Smooth muscle cell of the coronary artery (primary cell): ENCODE results near the gene ARHGEF3. TPM values are rescaled to one million over a fixed set of nuclear protein-coding genes. Genes with fewer than 3 reads are reported as not detected.

ENCODE experiments used
- total RNA-seq: library from RNA; depleted of rRNA; stranded (reverse); fragments of >200 nt; gene quantifications from 2 replicates; pipeline ENCODE4 v1.2.3, GENCODE V29; 2014; ENCODE audit warnings: low replicate concordance

Gene ARHGEF3, protein sequence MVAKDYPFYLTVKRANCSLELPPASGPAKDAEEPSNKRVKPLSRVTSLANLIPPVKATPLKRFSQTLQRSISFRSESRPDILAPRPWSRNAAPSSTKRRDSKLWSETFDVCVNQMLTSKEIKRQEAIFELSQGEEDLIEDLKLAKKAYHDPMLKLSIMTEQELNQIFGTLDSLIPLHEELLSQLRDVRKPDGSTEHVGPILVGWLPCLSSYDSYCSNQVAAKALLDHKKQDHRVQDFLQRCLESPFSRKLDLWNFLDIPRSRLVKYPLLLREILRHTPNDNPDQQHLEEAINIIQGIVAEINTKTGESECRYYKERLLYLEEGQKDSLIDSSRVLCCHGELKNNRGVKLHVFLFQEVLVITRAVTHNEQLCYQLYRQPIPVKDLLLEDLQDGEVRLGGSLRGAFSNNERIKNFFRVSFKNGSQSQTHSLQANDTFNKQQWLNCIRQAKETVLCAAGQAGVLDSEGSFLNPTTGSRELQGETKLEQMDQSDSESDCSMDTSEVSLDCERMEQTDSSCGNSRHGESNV
- 23.4 and 40.4 TPM in 2 replicates for total RNA-seq

DNA sequence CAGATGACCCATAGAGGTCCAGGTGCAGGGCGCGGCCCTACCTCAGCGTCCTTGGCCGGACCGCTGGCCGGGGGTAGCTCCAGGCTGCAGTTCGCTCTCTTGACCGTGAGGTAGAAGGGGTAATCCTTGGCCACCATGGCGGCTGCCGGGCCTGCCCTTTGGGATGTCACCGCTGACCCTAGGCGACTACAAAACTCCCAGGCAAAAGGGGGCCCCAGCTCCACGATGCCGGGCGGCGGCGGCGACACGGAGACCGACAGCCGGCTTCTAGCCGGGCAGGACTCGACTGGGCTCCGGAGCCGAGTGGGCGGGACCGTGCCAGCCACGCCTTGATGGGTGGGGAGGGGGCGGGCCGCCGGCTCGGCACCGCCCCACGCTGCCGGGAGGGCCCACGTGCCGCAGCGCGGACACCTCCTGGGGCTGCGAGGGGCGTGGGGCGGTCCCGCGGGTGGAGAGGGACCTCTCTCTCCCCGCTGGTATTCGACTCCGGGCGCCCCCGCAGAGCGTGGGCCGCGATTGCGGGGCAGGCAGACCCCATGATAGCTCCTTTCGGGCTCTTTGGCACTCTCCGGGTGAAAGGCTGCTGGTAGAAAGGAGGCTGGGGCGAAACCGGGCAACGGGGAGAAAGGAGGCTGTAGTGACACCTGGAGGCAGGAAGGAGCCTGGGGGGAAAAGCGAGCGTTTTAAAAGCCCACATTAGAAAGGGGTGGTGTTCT lies at the start of gene ARHGEF3:
ARHGEF3 (minus strand) TSS at position 288 of the 716 bp plus-strand sequence; CDS start at position 137, 151 bp downstream.

DNA sequence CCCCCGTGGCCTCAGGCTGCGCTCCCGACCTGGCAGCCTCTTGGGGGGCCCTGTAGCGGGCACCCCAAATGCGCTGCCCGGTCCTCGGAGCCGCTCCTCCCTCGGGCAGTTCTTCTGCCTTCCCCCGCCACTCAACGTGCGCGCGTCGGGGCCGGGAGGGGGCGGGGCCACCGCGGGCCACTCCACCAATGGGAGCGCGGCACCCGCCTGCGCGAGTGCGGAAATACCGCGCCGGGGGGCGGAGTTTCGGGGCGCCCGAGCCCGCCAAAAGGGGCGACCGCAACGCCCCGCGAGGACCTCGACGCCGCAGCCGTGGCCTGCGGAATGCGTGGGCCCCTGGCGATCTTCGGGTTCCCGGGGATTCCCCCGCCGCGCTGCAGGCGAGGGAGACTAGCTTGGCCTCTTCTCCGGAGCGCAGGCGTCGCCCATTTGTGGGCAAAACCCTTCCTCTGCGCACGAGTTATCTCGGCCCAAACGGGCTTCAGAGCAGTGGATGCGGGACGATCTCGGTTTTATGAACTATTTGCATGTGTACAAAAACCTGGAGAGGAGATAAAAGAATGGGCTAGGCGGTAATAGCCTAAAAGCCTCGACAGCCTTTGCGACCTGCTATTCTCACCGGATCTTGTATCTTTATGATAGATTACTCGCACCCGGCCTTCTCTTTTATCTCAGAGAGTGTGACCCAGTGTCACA lies 118.5 kb downstream of the ARHGEF3 start, which contains the start of gene TASOR:
TASOR (minus strand) TSS at position 144 of the 696 bp plus-strand sequence. CDS start 259 bp downstream, outside the sequence.

Other genes with a start within 250 kb of the ARHGEF3 start
- gene CCDC66, start 244.8 kb downstream of the ARHGEF3 start, total RNA-seq = 14.1 and 18.8 TPM in 2 replicates
- 54.2 and 64.2 TPM in 2 replicates for gene TASOR, start 118.7 kb downstream of the ARHGEF3 start, total RNA-seq